H9 (cell line): Measurements from ENCODE around the gene SMAD3. TPM values are rescaled to one million over a fixed set of nuclear protein-coding genes. Genes with fewer than 3 reads are reported as not detected.

Source experiments
- DNase-seq: peaks from one replicate; pipeline ENCODE4 v3.0.0-alpha.2; 2017
- H2AFZ ChIP-seq: one replicate; pipeline ENCODE4 v1.6.1; 2013; ENCODE audit warnings: mild to moderate bottlenecking, low read length, control low read depth, moderate library complexity
- H2AK5ac ChIP-seq: 2 replicates; pipeline ENCODE4 v1.6.1; 2013; ENCODE audit warnings: low read length, control low read depth, mixed read lengths; ENCODE audit not compliant: insufficient read length
- H2BK120ac ChIP-seq: one replicate; pipeline ENCODE4 v1.6.1; 2013; ENCODE audit warnings: low read depth, mild to moderate bottlenecking, low read length, control low read depth, inconsistent platforms; ENCODE audit not compliant: poor library complexity, severe bottlenecking
- H2BK12ac ChIP-seq: 2 replicates; pipeline ENCODE4 v1.6.1; 2013; ENCODE audit warnings: low read length, control low read depth, mixed read lengths, low read depth; ENCODE audit not compliant: insufficient read length
- H2BK15ac ChIP-seq: 2 replicates; pipeline ENCODE4 v1.6.1; 2013; ENCODE audit warnings: low read depth, low read length, control low read depth
- H2BK20ac ChIP-seq: one replicate; pipeline ENCODE4 v1.6.1; 2013; ENCODE audit warnings: low read depth, mild to moderate bottlenecking, low read length, control low read depth, inconsistent platforms; ENCODE audit not compliant: poor library complexity, severe bottlenecking
- H2BK5ac ChIP-seq: 2 replicates; pipeline ENCODE4 v1.6.1; 2013; ENCODE audit warnings: low read length, control low read depth, mixed read lengths; ENCODE audit not compliant: insufficient read length
- H3K14ac ChIP-seq: 2 replicates; pipeline ENCODE4 v1.6.1; 2013; ENCODE audit warnings: low read length, control low read depth; ENCODE audit not compliant: insufficient read depth
- H3K18ac ChIP-seq: 2 replicates; pipeline ENCODE4 v1.6.1; 2013; ENCODE audit warnings: low read depth, mild to moderate bottlenecking, mixed read lengths, low read length, control low read depth; ENCODE audit not compliant: insufficient read length
- H3K23ac ChIP-seq: 2 replicates; pipeline ENCODE4 v1.6.1; 2013; ENCODE audit warnings: low read length, control low read depth, mixed read lengths, low read depth; ENCODE audit not compliant: insufficient read length
- H3K23me2 ChIP-seq: 2 replicates; pipeline ENCODE4 v1.6.1; 2013; ENCODE audit warnings: low read depth, mild to moderate bottlenecking, mixed read lengths, low read length, control low read depth; ENCODE audit not compliant: insufficient read length, poor library complexity, severe bottlenecking
- H3K27ac ChIP-seq: 2 replicates; pipeline ENCODE4 v1.5.1; 2013; ENCODE audit warnings: low read length, control low read depth, mixed read lengths, low read depth; ENCODE audit not compliant: insufficient read length
- H3K27me3 ChIP-seq: 2 replicates; pipeline ENCODE4 v1.6.1; 2013; ENCODE audit warnings: low read length, control low read depth, inconsistent platforms; ENCODE audit not compliant: insufficient read depth
- H3K4ac ChIP-seq: 2 replicates; pipeline ENCODE4 v1.6.1; 2013; ENCODE audit warnings: low read depth, mild to moderate bottlenecking, control low read depth, inconsistent platforms, low read length, moderate library complexity
- H3K4me1 ChIP-seq: 2 replicates; pipeline ENCODE4 v1.6.1; 2013; ENCODE audit warnings: low read length, control low read depth, inconsistent platforms; ENCODE audit not compliant: insufficient read depth
- H3K4me2 ChIP-seq: 2 replicates; pipeline ENCODE4 v1.6.1; 2013; ENCODE audit warnings: low read length, control low read depth, mixed read lengths; ENCODE audit not compliant: insufficient read length, insufficient read depth
- H3K56ac ChIP-seq: 2 replicates; pipeline ENCODE4 v1.6.1; 2013; ENCODE audit warnings: low read depth, mild to moderate bottlenecking, mixed read lengths, low read length, control low read depth; ENCODE audit not compliant: insufficient read length
- H3K79me1 ChIP-seq: 2 replicates; pipeline ENCODE4 v1.6.1; 2013; ENCODE audit warnings: low read depth, mild to moderate bottlenecking, moderate library complexity, low read length, control low read depth, inconsistent platforms; ENCODE audit not compliant: insufficient read depth, poor library complexity, severe bottlenecking
- H3K79me2 ChIP-seq: 2 replicates; pipeline ENCODE4 v1.6.1; 2013; ENCODE audit warnings: low read length, control low read depth, inconsistent platforms; ENCODE audit not compliant: insufficient read depth
- H3K9ac ChIP-seq: 2 replicates; pipeline ENCODE4 v1.6.1; 2013; ENCODE audit warnings: low read length, control low read depth, mixed read lengths; ENCODE audit not compliant: insufficient read length; ENCODE audit errors: extremely low read depth
- H3K9me3 ChIP-seq: one replicate; pipeline ENCODE4 v1.6.1; 2013; ENCODE audit warnings: low read depth, low read length, inconsistent platforms; ENCODE audit not compliant: control insufficient read depth
- H3T11ph ChIP-seq: one replicate; pipeline ENCODE4 v1.6.1; 2013; ENCODE audit warnings: mild to moderate bottlenecking, low read length, control low read depth, inconsistent platforms
- H4K20me1 ChIP-seq: one replicate; pipeline ENCODE4 v1.6.1; 2013; ENCODE audit not compliant: control insufficient read depth, insufficient read length, insufficient read depth
- H4K5ac ChIP-seq: 2 replicates; pipeline ENCODE4 v1.6.1; 2013; ENCODE audit warnings: low read depth, mild to moderate bottlenecking, mixed read lengths, low read length, control low read depth; ENCODE audit not compliant: insufficient read length
- H4K8ac ChIP-seq: replicated peaks from 2 replicates; pipeline ENCODE4 v1.6.1; 2013; ENCODE audit warnings: low read length, control low read depth, mixed read lengths, low read depth; ENCODE audit not compliant: insufficient read length
- H4K91ac ChIP-seq: 2 replicates; pipeline ENCODE4 v1.6.1; 2013; ENCODE audit warnings: low read depth, mild to moderate bottlenecking, moderate library complexity, mixed read lengths, low read length, control low read depth; ENCODE audit not compliant: insufficient read length
- H3K27ac Mint-ChIP-seq, 3 experiments: 2 replicates in 2 of 3; 3 replicates in 1 of 3; pipeline ENCODE4 v1.8.0; 2020 to 2021; ENCODE audit warnings: mixed read lengths in 3 of 3, mild to moderate bottlenecking in 1 of 3, moderate library complexity in 1 of 3
- H3K27me3 Mint-ChIP-seq: 2 replicates; pipeline ENCODE4 v1.8.0; 2021; ENCODE audit warnings: low read depth, mild to moderate bottlenecking, moderate library complexity, mixed read lengths
- H3K36me3 Mint-ChIP-seq, 3 experiments: 2 replicates in 2 of 3; 3 replicates in 1 of 3; pipeline ENCODE4 v1.8.0; 2020 to 2021; ENCODE audit warnings: low read depth in 3 of 3, mixed read lengths in 3 of 3; ENCODE audit not compliant: insufficient read depth in 1 of 3
- H3K4me1 Mint-ChIP-seq, 2 experiments: 2 replicates each; pipeline ENCODE4 v1.8.0; 2020; ENCODE audit warnings: mixed read lengths in 2 of 2
- H3K4me3 Mint-ChIP-seq, 2 experiments: 2 replicates in 1 of 2; 3 replicates in 1 of 2; pipeline ENCODE4 v1.8.0; 2020 to 2021; ENCODE audit warnings: mild to moderate bottlenecking in 2 of 2, mixed read lengths in 2 of 2, moderate library complexity in 1 of 2
- H3K9me3 Mint-ChIP-seq, 2 experiments: 2 replicates in 1 of 2; 3 replicates in 1 of 2; pipeline ENCODE4 v1.8.0; 2020; ENCODE audit warnings: mild to moderate bottlenecking in 2 of 2, mixed read lengths in 2 of 2, moderate library complexity in 1 of 2
- WGBS: extraction: QIAGEN DNeasy Blood & Tissue Kit; methylation state at CpG from one replicate; pipeline ENCODE4 v1.1.7; 2013; ENCODE audit warnings: missing lambda C conversion rate, low lambda C conversion rate, mixed read lengths; ENCODE audit not compliant: insufficient read length; ENCODE audit errors: extremely low coverage; 5-methylcytosine and 5-hydroxymethylcytosine counted together
- total RNA-seq: library from RNA; stranded (reverse); gene quantifications from 2 replicates; pipeline ENCODE4 v1.2.1, GENCODE V29; 2021
- TF ChIP-seq, protein P1 (sequence below): fragments of 200-600 bp; sonication (generic); conservative IDR thresholded peaks from 3 replicates; pipeline ENCODE4 v1.8.0; 2021; ENCODE audit warnings: antibody characterized with exemption, mild to moderate bottlenecking

SMAD3 gene
- total RNA-seq, 1 experiment from 2014 or later, result 26.7 TPM

DNA sequence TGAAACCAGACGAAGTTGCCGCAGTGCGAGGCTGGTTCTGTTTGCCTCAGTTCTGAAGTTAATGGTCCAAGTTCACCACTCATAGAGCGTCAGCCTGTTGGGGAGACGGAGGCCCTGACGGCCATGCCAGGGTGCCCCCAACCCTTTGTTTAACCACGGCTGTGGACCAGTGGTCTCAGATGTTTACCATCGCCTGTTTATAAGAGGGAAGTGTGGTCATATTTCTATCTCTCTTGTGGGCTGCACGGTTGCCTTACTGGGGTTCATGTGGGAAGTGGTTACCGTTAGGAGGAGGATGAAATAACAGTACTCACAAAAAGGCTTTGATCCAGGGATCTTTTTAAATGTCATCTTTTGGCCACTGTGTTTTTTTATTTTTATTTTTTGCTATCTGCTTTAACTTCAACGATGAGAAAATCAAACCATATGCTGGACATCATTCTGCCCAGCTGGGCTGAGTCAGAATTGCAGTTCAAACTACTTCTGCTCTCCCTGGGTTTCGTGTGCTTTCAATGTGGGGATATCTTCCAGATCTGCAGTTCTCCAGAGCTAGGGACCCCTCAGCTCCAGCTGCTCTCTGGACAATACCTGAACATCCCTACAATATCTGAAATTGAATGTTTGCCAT is 17.8 kb downstream of the SMAD3 start:
- Histone ChIP-seq H4K5ac (no peak overlapping the region), H3K14ac (no peak overlapping the region), H3K56ac (no peak overlapping the region), H3K27me3 (no peaks in the 10 kb centered on the region), H2BK15ac (no peak overlapping the region), H3K4ac (no peak overlapping the region), H3K79me1 (no peaks in the 10 kb centered on the region), H4K20me1 (no peaks in the 10 kb centered on the region), H4K8ac (no peak overlapping the region), H3K9ac (no peak overlapping the region), H3K18ac (no peak overlapping the region), H3K9me3 (no peaks in the 10 kb centered on the region), H3K23ac (no peak overlapping the region), H3K79me2 (no peaks in the 10 kb centered on the region; the same call in 1 of the 2 replicates), H2AFZ (no peak overlapping the region), H3K23me2 (no peaks in the 10 kb centered on the region), H3K27ac (no peak overlapping the region), H2BK20ac (no peak overlapping the region), H2BK12ac (no peak overlapping the region), H2BK5ac (no peak overlapping the region), H4K91ac (no peak overlapping the region), H3K4me2 (no peak overlapping the region), H2AK5ac (no peak overlapping the region), H3T11ph (no peak overlapping the region), H3K4me1 (no peaks in the 10 kb centered on the region), H2BK120ac (no peak overlapping the region)
- DNase-seq, result no peak
- H3K4me1 Mint-ChIP-seq, result peaks cover 56 to 64% of the 10 kb centered on the region in 2 experiments
- no peak overlapping the region; a peak in 1 of 5 replicates for H3K4me3 Mint-ChIP-seq
- H3K9me3 Mint-ChIP-seq, result no peaks in the 10 kb centered on the region
- TF ChIP-seq, protein P1, sequence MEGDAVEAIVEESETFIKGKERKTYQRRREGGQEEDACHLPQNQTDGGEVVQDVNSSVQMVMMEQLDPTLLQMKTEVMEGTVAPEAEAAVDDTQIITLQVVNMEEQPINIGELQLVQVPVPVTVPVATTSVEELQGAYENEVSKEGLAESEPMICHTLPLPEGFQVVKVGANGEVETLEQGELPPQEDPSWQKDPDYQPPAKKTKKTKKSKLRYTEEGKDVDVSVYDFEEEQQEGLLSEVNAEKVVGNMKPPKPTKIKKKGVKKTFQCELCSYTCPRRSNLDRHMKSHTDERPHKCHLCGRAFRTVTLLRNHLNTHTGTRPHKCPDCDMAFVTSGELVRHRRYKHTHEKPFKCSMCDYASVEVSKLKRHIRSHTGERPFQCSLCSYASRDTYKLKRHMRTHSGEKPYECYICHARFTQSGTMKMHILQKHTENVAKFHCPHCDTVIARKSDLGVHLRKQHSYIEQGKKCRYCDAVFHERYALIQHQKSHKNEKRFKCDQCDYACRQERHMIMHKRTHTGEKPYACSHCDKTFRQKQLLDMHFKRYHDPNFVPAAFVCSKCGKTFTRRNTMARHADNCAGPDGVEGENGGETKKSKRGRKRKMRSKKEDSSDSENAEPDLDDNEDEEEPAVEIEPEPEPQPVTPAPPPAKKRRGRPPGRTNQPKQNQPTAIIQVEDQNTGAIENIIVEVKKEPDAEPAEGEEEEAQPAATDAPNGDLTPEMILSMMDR, result no peak
- H3K27ac Mint-ChIP-seq, result peak overlapping the region in 1 of 3 experiments; percentile 37; a peak in 1 of 7 replicates
- no peaks in the 10 kb centered on the region for H3K27me3 Mint-ChIP-seq
- H3K36me3 Mint-ChIP-seq, result peaks cover 0 to 4% (median 2%) of the 10 kb centered on the region in 3 experiments; a peak in 4 of 7 replicates
- no CpG with 5 or more reads among the region's 12 CpGs for WGBS
